Ovary (tissue), 9 donors: ENCODE data around the gene LMOD1. TPM values are rescaled to one million over a fixed set of nuclear protein-coding genes. Genes with fewer than 3 reads are reported as not detected.

Experiments
- DNase-seq, 5 donors: peaks; one replicate each; pipeline ENCODE4 v3.0.0-alpha.2; 2019 to 2020
- H3K27ac ChIP-seq, 2 donors: fragments of 200-600 bp; one replicate each; pipeline versions ENCODE4 v1.5.1 to v1.8.0; 2019 to 2022
- H3K27me3 ChIP-seq: fragments of 200-600 bp; one replicate; pipeline ENCODE4 v1.8.0; 2022
- H3K36me3 ChIP-seq: fragments of 200-600 bp; sonication (generic); one replicate; pipeline ENCODE4 v1.5.1; 2019
- H3K4me1 ChIP-seq: one replicate; pipeline ENCODE4 v1.8.1; 2013; ENCODE audit warnings: mild to moderate bottlenecking, moderate library complexity; ENCODE audit not compliant: insufficient read depth
- H3K4me3 ChIP-seq: fragments of 200-600 bp; sonication (generic); one replicate; pipeline ENCODE4 v1.5.1; 2017
- H3K9me3 ChIP-seq, 2 donors: fragments of 200-600 bp in 1 of 2; sonication (generic) in 1 of 2; one replicate each; pipeline versions ENCODE4 v1.5.1 to v1.8.1; 2013 to 2019; ENCODE audit warnings: mild to moderate bottlenecking in 1 of 2, moderate library complexity in 1 of 2
- EP300 ChIP-seq: sonication (generic); formaldehyde crosslinking; IDR thresholded peaks from one replicate; pipeline ENCODE4 v1.6.1; 2017; ENCODE audit warnings: antibody characterized with exemption
- POLR2A ChIP-seq: fragments of 450-650 bp; IDR thresholded peaks from one replicate; pipeline ENCODE4 v1.6.1; 2017; ENCODE audit warnings: antibody characterized with exemption, mild to moderate bottlenecking, moderate library complexity
- WGBS, 3 donors: extraction: QIAGEN DNeasy Blood & Tissue Kit in 1 of 3; methylation state at CpG; one replicate each; pipeline versions ENCODE4 v1.1.5 to v1.1.7; 2013 to 2017; 5-methylcytosine and 5-hydroxymethylcytosine counted together
- intact Hi-C, 4 donors: fragments of 100-400 bp; cut with DNase I; formaldehyde crosslinking; loops; one replicate each; pipeline versions ENCODE4 v1.11.0 to v1.15.1; 2022 to 2023
- polyA plus RNA-seq, 2 donors: library from polyadenylated mRNA; stranded (reverse); fragments of 200-250 nt in 1 of 2; fragments of 350-450 nt in 1 of 2; fragmentation: Illumina TruSeq in 1 of 2; extraction: RNeasy Lipid Tissue Mini Kit (QIAGEN cat#74804) in 1 of 2; gene quantifications; one replicate each; pipeline ENCODE4 v1.2.3, GENCODE V29; 2013 to 2014
- total RNA-seq, 7 donors: library from RNA; depleted of rRNA in 2 of 7; stranded (reverse); fragments of >200 nt in 2 of 7; fragmentation: NEBNext Ultra II Directional in 3 of 7; extraction: Animal tissue kit (Norgen Biotek cat#: 25700) in 3 of 7; gene quantifications; one replicate each; pipeline versions ENCODE4 v1.1.0 to v1.2.4, GENCODE V29; 2016 to 2023
- TF ChIP-seq, protein P1 (sequence below), 3 donors: fragments of 450-650 bp in 2 of 3; fragments of 200-600 bp in 1 of 3; IDR thresholded peaks; one replicate each; pipeline versions ENCODE4 v1.5.1 to v1.8.0; 2016 to 2022; ENCODE audit warnings: antibody characterized with exemption in 3 of 3, mild to moderate bottlenecking in 1 of 3
- donor health status: DM: no; HTN: no; CAD: no; lungs with moderate emphysema.
- donor health status: DM: no; HTN: no; CAD: no.
- donor health status: Bipolar disorder and iron deficiency.
- donor health status: DM: yes; HTN: yes; CAD: no.
- donor health status: DM: no; HTN: no; CAD: no.
- donor health status: DM: yes; HTN: yes; CAD: no.

Gene LMOD1
- total and polyA plus RNA-seq, 9 donors = 25.6 to 255 (median 92.6) TPM

DNA sequence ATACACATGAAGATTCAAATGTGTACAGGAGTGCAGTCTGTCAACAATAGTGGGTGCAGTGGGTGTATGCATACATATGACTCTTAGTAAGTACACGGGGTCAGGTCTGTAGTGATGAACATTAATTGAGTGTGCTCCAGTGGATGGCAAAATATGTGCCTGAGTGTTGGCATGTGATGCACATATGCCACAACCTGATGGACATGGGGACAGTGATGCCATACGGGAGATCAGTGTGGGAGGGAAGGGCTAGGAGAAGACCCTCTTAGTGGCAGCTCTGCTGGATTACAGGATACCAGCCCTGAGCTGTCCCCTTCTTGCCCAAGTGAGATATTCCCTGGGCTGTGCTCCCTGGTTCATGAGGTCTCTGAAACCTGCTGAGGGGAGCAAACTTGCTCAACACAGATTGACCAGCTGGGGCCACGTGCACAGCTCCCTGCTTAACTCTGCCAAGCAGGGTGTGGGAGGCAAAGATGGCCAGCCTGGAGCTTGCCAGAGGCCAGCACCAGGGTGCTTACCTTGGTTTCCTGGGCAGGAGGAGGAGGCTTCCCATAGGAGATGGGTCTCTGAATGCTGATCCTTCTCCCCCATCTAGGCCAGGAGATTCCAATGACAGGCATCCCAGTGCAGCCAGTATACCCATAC, 55.4 kb downstream of the LMOD1 start:
- intact Hi-C loops = loop anchor here in 3 of 4 donors (5.0 to 10.0 kb wide), 4 partner anchors 66 to 244 kb away; partner anchors contain the start of genes GPR37L1 (in 1 of the 3) and TIMM17A (in 1 of the 3)
- Histone ChIP-seq H3K27me3 (no peaks in the 10 kb centered on the region), H3K36me3 (no peaks in the 10 kb centered on the region), H3K9me3 (no peaks in the 10 kb centered on the region), H3K27ac (no peak overlapping the region), H3K4me3 (no peak overlapping the region), H3K4me1 (peaks cover 11% of the 10 kb centered on the region)
- TF ChIP-seq EP300 (no peak), POLR2A (no peak)
- TF ChIP-seq, protein P1, sequence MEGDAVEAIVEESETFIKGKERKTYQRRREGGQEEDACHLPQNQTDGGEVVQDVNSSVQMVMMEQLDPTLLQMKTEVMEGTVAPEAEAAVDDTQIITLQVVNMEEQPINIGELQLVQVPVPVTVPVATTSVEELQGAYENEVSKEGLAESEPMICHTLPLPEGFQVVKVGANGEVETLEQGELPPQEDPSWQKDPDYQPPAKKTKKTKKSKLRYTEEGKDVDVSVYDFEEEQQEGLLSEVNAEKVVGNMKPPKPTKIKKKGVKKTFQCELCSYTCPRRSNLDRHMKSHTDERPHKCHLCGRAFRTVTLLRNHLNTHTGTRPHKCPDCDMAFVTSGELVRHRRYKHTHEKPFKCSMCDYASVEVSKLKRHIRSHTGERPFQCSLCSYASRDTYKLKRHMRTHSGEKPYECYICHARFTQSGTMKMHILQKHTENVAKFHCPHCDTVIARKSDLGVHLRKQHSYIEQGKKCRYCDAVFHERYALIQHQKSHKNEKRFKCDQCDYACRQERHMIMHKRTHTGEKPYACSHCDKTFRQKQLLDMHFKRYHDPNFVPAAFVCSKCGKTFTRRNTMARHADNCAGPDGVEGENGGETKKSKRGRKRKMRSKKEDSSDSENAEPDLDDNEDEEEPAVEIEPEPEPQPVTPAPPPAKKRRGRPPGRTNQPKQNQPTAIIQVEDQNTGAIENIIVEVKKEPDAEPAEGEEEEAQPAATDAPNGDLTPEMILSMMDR (IDR thresholded peaks at IDR 0.05) = no peak
- 59 to 76% (median 67%) methylated on average over 3 of the region's 3 CpGs for WGBS, 3 donors
- DNase-seq = no peak

DNA sequence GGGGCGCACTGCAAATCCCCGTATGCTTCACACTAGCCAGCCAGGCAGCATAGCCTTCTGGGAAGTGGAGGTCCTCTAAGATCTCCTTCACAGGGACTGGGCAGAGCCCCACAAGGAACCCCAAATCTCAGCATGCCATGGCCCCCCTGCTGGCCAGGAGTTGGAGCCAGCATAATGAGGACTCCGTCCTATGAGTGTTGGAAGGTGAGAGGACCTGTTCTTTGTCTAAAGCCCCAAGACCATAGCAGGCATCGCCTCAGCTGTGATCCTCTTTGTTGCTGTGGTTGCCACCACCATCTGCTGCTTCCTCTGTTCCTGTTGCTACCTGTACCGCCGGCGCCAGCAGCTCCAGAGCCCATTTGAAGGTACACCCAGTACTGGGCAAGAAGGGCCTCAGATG, 56.1 kb downstream of the LMOD1 start:
- no peak overlapping the region for H3K4me3 ChIP-seq
- WGBS, 3 donors = 90 to 93% (median 91%) methylated on average over 7 of the region's 7 CpGs
- no peak for DNase-seq
- H3K36me3 ChIP-seq = no peaks in the 10 kb centered on the region
- no peaks in the 10 kb centered on the region for H3K27me3 ChIP-seq
- no peak for TF ChIP-seq EP300
- H3K27ac ChIP-seq = no peak overlapping the region
- intact Hi-C loops = loop anchor here in 3 of 4 donors (5.0 to 10.0 kb wide), 4 partner anchors 67 to 245 kb away; partner anchors contain the start of genes GPR37L1 (in 1 of the 3) and TIMM17A (in 1 of the 3)
- H3K4me1 ChIP-seq = peaks cover 16% of the 10 kb centered on the region
- H3K9me3 ChIP-seq = no peaks in the 10 kb centered on the region

DNA sequence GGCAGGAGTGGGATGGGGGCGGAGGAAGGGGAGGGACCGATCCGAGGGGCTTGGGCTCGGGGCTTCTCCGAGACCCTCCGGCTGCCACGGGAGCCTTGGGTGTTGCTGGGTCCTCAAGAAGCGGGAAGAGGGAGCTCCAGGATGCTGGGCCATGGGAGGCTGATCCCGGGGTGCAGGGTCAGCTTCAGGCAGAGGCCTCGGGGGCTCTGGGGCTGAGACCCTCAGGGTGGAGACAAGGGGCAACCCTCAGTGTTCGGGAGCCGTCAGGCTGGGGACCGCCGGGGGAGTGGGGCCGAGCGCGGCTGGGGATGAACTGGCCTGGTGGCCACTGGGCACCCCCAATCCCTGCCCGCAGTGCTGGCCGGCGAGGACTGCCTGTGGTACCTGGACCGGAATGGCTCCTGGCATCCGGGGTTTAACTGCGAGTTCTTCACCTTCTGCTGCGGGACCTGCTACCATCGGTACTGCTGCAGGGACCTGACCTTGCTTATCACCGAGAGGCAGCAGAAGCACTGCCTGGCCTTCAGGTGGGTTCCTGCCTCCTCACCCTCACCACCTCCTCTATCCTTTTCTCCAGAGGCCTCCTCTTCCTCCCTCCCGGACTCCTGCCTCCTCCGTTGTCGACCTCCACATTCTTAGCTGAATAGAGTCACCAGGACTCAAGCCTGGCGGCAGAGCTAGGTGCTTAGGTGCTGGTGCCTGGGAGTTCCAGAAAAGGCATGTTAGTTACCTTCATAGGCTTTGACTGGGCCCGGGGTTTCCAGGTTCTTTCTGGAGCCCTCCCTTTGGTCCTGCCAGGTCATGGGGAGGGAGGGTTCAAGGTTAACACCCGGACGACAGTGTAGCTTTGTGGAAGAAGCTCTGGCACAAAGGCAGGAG, 57.0 kb downstream of the LMOD1 start:
- Histone ChIP-seq H3K4me1 (peaks cover 21% of the 10 kb centered on the region), H3K4me3 (peak overlapping the region; percentile 57), H3K27me3 (no peaks in the 10 kb centered on the region), H3K9me3 (no peaks in the 10 kb centered on the region), H3K36me3 (no peaks in the 10 kb centered on the region), H3K27ac (peak overlapping the region; percentile 0 to 22)
- WGBS, 3 donors = 9 to 12% (median 9%) methylated on average over 23 to 33 of the region's 33 CpGs
- DNase-seq = peak in 3 of 5 donors; percentile 16 to 44 (median 28)
- intact Hi-C loops = loop anchor here in 1 of 4 donors (5.0 kb wide), 1 partner anchor 1263 kb away; no protein-coding TSS in a partner anchor
- TF ChIP-seq, protein P1 (IDR thresholded peaks at IDR 0.05) = no peak
- no peak for TF ChIP-seq POLR2A
- TF ChIP-seq EP300 = no peak

DNA sequence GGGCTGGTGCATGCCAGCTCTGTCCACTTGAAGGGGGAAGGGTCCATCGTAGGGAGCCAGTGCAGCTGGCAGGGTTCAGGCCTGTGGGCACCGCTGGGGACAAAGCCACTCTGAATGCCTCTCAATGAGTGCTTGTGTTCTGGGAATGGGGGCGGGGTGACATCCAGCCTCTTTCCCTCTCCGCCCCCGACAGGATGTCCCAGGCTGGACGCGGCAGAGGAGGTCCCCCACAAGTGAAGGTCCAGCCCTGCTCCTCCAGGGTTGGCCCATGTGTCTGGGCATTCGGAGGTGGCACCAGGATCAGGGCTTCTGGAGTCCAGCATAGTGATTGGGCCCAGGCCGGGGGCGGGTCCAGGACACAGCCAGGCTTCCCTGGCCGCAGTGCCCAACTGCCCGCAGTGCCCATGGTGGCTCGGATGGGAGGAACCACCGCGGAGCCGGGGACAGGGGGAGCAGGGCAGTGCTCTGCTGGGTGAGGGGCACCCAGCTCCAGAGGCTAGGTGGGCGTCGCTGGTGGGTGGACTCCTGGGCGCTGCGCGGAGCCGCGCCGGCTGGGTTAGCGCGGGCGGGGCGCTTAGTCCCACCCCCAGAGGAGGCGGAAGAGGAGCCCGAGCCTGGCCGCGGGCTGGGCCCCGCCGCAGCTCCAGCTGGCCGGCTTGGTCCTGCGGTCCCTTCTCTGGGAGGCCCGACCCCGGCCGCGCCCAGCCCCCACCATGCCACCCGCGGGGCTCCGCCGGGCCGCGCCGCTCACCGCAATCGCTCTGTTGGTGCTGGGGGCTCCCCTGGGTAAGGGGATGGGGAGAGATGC, 57.9 kb downstream of the LMOD1 start, which contains the start of gene SHISA4:
TSS of gene SHISA4 (plus strand) at position 617 of the 808 bp plus-strand sequence. CDS start at position 714, 97 bp downstream.
- H3K4me1 ChIP-seq = peaks cover 22% of the 10 kb centered on the region
- peak within 1 kb of the TSS; percentile 0 to 22 for H3K27ac ChIP-seq
- 1 to 2% (median 2%) methylated on average over 35 to 49 of the region's 49 CpGs for WGBS, 3 donors

More for the DNA sequence above, 57.9 kb downstream of the LMOD1 start, which contains the start of gene SHISA4:
- DNase-seq = peak; percentile 57 to 77 (median 64)
- Histone ChIP-seq H3K36me3 (no peaks in the 10 kb centered on the region), H3K27me3 (no peaks in the 10 kb centered on the region), H3K4me3 (peak within 1 kb of the TSS; percentile 57), H3K9me3 (no peaks in the 10 kb centered on the region)
- no peak for TF ChIP-seq EP300
- peak; percentile 23 for TF ChIP-seq POLR2A
- TF ChIP-seq, protein P1 (IDR thresholded peaks at IDR 0.05) = no peak
- intact Hi-C loops = loop anchor here in 1 of 4 donors (5.0 kb wide), 1 partner anchor 1264 kb away; no protein-coding TSS in a partner anchor
